GM12875 (cell line): ENCODE results near the gene AP2M1.

Experiments used
- H3K4me3 ChIP-seq: one replicate; pipeline ENCODE4 v1.5.1; 2011; ENCODE audit warnings: low read depth, low read length, control low read depth
- TF ChIP-seq, protein P1 (sequence below): IDR thresholded peaks from 2 replicates; pipeline ENCODE4 v1.5.1; 2011; ENCODE audit warnings: low read depth, mild to moderate bottlenecking, control low read depth, inconsistent platforms, low read length, moderate library complexity, borderline replicate concordance; ENCODE audit not compliant: insufficient read depth

The AP2M1 gene

GRCh38 chr3:184231671-184232070 lies 57.0 kb downstream of the AP2M1 start:
- TF ChIP-seq, protein P1, sequence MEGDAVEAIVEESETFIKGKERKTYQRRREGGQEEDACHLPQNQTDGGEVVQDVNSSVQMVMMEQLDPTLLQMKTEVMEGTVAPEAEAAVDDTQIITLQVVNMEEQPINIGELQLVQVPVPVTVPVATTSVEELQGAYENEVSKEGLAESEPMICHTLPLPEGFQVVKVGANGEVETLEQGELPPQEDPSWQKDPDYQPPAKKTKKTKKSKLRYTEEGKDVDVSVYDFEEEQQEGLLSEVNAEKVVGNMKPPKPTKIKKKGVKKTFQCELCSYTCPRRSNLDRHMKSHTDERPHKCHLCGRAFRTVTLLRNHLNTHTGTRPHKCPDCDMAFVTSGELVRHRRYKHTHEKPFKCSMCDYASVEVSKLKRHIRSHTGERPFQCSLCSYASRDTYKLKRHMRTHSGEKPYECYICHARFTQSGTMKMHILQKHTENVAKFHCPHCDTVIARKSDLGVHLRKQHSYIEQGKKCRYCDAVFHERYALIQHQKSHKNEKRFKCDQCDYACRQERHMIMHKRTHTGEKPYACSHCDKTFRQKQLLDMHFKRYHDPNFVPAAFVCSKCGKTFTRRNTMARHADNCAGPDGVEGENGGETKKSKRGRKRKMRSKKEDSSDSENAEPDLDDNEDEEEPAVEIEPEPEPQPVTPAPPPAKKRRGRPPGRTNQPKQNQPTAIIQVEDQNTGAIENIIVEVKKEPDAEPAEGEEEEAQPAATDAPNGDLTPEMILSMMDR: no peak
- no peak overlapping the region for H3K4me3 ChIP-seq

GRCh38 chr3:184233127-184233843 lies 58.6 kb downstream of the AP2M1 start:
- H3K4me3 ChIP-seq: no peak overlapping the region
- TF ChIP-seq, protein P1: no peak
